Measurements from ENCODE around the gene RAPSN. TPM values are rescaled to one million over a fixed set of nuclear protein-coding genes. Genes with fewer than 3 reads are reported as not detected.

The RAPSN gene
- total and polyA plus RNA-seq, 2 experiments from 2014 or later = 0.17 to 0.23 TPM

- H3K4me1 Mint-ChIP-seq = peaks cover 23% of the 10 kb centered on the region
- ATAC-seq = no peak
Observed at GRCh38 chr11:47495856-47496217, 46.9 kb upstream of the RAPSN start.

More at GRCh38 chr11:47495856-47496217, 46.9 kb upstream of the RAPSN start:
- Mint-ChIP-seq H3K27ac (no peak overlapping the region), H3K36me3 (ENCODE audit: low read depth) (peaks cover 14% of the 10 kb centered on the region; the same call in 2 of the 3 replicates), H3K4me3 (no peak overlapping the region), H3K9me3 (no peaks in the 10 kb centered on the region), H3K27me3 (ENCODE audit: insufficient read depth, low read depth, poor library complexity) (no peaks in the 10 kb centered on the region)
- Histone ChIP-seq H3K4me1 (ENCODE audit: insufficient read depth) (peaks cover 21% of the 10 kb centered on the region), H3K79me2 (replicated peaks; ENCODE audit: insufficient read depth) (peaks cover 100% of the 10 kb centered on the region), H3F3A (replicated peaks; ENCODE audit: low read depth) (no peaks in the 10 kb centered on the region), H3K4me2 (peak overlapping the region; percentile 27; the same call in 1 of the 2 replicates), H3K9me2 (ENCODE audit: insufficient read depth) (no peaks in the 10 kb centered on the region), H3K27me3 (ENCODE audit: insufficient read depth) (no peaks in the 10 kb centered on the region), H3K4me3 (no peak overlapping the region), H4K20me1 (replicated peaks; ENCODE audit: insufficient read depth) (peaks cover 55% of the 10 kb centered on the region), H2AFZ (no peak overlapping the region), H3K27ac (ENCODE audit: low read depth) (peak overlapping the region; percentile 42; the same call in 1 of the 2 replicates), H3K36me3 (ENCODE audit: insufficient read depth) (no peaks in the 10 kb centered on the region)
- DNase-seq (ENCODE audit: low spot score) = no peak
- TF ChIP-seq ZNF114 (CRISPR knock-in tag; IDR thresholded peaks at IDR 0.05) = no peak
- no peak for TF ChIP-seq EZH2phosphoT487 (IDR thresholded peaks at IDR 0.05; ENCODE audit: unreplicated experiment)
- TF ChIP-seq JUNB (IDR thresholded peaks at IDR 0.05; ENCODE audit: unreplicated experiment) = no peak
- TF ChIP-seq CREB1 (CRISPR knock-in tag; IDR thresholded peaks at IDR 0.05; ENCODE audit: low read depth) = no peak
- TF ChIP-seq STAT1 (IDR thresholded peaks at IDR 0.05; ENCODE audit: unreplicated experiment) = no peak
- TF ChIP-seq ZNF331 (CRISPR knock-in tag; IDR thresholded peaks at IDR 0.05; ENCODE audit: low read depth) = no peak
- TF ChIP-seq ZNF462 (CRISPR knock-in tag; IDR thresholded peaks at IDR 0.05) = no peak
- no peak for TF ChIP-seq CTCF (conservative IDR thresholded peaks at IDR 0.05; ENCODE audit: low read depth in 2 of 2)
- no peak for TF ChIP-seq NANOG (IDR thresholded peaks at IDR 0.05; ENCODE audit: borderline replicate concordance)
- TF ChIP-seq REST (IDR thresholded peaks at IDR 0.05; ENCODE audit: unreplicated experiment) = no peak
- TF ChIP-seq EZH2 (IDR thresholded peaks at IDR 0.05; ENCODE audit: low read depth, unreplicated experiment) = no peak
- TF ChIP-seq ETS1 (IDR thresholded peaks at IDR 0.05) = no peak
- no peak for TF ChIP-seq POLR2AphosphoS5 (IDR thresholded peaks at IDR 0.05; ENCODE audit: low read depth)
